GM19239 (cell line): ENCODE data around the gene CAPN14.

ENCODE experiments used
- DNase-seq: peaks from one replicate; pipeline ENCODE4 v3.0.0; 2011; ENCODE audit warnings: low spot score; ENCODE audit not compliant: insufficient read length
- FAIRE-seq: peaks from 2 replicates; lab custom pipeline; 2011; peaks lifted over from hg19 to GRCh38; lab: Jason Lieb, UNC

CAPN14 gene, protein sequence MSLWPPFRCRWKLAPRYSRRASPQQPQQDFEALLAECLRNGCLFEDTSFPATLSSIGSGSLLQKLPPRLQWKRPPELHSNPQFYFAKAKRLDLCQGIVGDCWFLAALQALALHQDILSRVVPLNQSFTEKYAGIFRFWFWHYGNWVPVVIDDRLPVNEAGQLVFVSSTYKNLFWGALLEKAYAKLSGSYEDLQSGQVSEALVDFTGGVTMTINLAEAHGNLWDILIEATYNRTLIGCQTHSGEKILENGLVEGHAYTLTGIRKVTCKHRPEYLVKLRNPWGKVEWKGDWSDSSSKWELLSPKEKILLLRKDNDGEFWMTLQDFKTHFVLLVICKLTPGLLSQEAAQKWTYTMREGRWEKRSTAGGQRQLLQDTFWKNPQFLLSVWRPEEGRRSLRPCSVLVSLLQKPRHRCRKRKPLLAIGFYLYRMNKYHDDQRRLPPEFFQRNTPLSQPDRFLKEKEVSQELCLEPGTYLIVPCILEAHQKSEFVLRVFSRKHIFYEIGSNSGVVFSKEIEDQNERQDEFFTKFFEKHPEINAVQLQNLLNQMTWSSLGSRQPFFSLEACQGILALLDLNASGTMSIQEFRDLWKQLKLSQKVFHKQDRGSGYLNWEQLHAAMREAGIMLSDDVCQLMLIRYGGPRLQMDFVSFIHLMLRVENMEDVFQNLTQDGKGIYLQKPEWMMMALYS

DNA sequence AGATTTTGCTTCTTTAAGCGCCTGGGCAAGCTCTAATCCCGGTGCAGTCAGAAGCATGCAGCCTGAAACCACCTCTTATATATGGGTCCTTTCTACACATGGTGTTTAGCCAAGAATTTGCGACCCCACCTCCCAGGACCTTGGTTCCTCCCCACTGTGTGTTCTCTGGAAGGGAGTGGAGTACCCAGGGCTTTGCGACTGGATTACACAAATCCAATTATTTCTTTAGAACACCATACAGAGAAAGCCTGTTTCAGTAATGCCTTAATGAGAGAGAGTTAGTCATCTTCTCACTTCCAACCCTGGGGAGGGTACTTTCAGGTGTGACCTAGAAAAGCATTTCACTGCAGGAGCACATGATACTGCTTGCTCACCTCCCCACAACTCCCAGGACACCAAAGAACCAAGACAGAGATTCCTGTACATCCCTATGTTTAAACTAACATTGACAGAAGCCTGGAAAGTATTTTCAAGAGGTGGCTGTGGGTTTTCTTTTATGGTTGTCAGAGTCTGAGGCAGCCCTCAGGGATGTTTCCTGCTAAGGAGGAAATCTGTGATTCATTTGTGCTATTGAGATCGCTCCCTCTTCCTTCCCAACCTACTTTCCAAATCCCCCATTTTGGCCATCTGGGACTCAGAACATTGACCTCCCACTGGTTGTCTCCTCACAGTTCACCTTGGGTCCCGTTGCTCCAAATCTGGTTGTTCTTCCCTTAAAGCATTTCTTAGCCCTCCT lies at the start of gene CAPN14:
CAPN14 (minus strand) TSS at position 51 of the 736 bp plus-strand sequence. CDS start 12,068 bp downstream, outside the sequence.
- FAIRE-seq, result peak; percentile 65
- DNase-seq, result no peak

DNA sequence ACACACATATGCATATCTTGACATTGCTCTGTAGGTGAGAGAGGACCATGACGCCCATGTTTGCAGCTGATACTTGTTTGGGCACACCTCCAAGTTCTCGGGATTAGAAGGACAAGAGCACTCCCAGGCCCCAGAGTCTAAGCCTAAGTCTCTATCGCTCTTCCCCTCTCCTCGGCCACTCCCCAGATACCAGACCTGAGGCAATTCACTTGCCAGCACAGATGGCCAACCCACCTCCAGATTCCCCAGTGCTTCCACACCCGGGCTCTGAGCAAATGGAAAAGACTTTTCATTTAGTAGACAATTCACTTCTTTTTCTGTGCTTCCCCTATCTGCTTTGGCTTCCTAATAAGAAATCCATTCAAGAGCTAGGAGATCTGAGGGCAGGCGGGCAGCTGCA lies 49.5 kb upstream of the CAPN14 start:
- DNase-seq, result no peak
- no peak for FAIRE-seq

DNA sequence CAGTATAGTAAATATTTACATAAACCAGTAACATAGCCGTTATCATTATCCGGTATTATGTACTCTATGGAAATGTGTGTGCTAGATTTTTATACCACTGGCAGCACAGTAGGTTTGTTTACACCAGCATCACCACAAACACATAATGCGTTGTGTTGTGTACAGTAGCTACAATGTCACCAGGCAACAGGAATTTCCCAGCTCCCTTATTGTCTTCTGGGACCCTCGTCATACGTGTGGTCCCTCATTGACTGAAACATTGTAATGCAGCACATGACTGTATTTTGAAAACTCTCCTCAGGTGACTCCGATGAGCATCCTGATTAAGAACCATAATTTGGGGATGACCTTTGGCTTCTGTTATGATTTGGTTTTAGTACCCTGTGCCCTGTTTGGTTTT lies 47.9 kb upstream of the CAPN14 start:
- no peak for DNase-seq
- FAIRE-seq, result no peak

GRCh38 chr2:31263636-31264190 lies 46.4 kb upstream of the CAPN14 start:
- no peak for DNase-seq
- FAIRE-seq, result no peak

- DNase-seq, result no peak
- no peak for FAIRE-seq
These were observed 43.6 kb upstream of the CAPN14 start for GRCh38 chr2:31260870-31261269.

GRCh38 chr2:31259075-31259474 lies 41.8 kb upstream of the CAPN14 start:
- FAIRE-seq (no peak), DNase-seq (no peak)

DNA sequence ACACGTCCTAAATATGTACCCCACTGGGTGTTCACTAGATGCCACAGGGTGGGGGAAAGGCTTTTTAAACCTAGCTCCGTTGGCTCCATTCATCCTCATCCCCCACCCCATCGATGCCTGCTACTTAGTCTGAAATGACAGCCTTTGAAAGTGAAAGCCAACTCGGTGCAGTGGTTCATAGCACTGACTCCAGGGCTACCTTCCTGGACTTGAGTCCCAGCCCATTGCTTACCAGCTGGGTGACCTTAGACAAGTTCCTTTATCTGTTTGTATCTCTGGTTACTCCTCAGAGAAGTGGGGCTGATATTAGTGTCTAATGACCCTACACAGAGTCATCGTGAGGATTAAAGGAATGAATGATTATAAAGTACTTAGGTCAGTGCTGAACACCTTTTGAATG lies 41.0 kb upstream of the CAPN14 start:
- peak; percentile 93 for FAIRE-seq
- peak; percentile 63 for DNase-seq

DNA sequence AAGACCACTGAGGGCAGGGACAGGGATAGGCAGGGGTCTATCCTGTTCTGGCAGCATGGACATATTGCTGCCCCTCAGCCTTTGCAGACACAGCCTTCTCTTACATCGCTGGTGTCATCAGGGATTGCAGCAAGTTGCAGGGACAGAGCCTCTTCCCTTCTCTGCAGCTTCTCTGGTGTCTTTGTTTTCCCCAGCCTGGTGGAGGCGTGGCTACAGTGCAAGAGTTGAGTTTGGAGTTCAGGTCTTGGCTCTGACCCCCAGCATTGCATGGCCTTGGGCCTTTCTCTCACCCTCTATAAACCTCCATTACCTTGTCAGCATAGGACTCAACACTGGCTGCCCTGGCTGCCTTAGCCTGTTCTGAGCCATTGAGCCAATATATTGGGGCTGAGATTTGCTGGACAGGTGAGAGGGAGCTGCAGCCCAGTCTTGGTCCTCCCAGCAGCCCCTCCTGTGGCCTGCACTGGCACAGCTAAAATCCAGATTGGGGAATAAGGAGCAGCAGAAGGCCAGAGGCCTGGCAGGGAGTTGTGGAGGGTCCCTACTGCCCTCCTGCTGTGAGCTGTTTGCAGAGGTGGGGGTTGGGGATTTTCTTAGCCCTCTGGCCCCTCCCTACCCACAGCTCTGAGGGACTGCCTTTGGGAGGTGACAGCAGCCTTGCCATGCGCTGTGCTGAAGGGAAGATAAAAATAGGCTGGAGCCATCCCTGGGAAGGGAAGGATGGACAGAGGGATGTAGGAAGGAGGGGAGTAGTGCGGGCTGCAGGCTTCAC lies 39.5 kb upstream of the CAPN14 start:
- FAIRE-seq (no peak), DNase-seq (no peak)

GRCh38 chr2:31255911-31256571 lies 38.7 kb upstream of the CAPN14 start:
- FAIRE-seq (peak; percentile 94), DNase-seq (peak; percentile 29)

GRCh38 chr2:31254237-31255203 lies 37.2 kb upstream of the CAPN14 start:
- FAIRE-seq, result no peak
- no peak for DNase-seq

- no peak for DNase-seq
- no peak for FAIRE-seq
These were observed 36.2 kb upstream of the CAPN14 start for GRCh38 chr2:31253356-31254131.

DNA sequence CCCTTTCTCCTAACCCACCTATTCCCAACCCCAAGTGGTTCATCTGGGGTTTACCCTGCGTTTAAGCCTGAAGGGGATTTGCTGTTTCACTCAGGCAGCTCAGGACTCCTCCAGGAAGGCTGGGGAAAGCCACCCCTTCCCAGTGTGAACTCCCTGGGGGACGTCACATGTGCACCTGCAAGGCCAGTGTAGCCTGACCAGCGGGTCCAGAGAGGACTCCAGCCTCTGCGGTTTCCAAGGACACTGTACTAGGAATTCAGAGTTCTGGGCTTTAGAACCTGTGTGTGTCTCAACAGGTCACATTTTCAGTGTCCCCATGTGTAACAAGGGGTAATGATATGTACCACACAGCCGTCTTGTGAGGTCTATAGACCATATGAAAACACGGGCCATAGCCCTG lies 34.5 kb upstream of the CAPN14 start:
- no peak for FAIRE-seq
- DNase-seq, result no peak

DNA sequence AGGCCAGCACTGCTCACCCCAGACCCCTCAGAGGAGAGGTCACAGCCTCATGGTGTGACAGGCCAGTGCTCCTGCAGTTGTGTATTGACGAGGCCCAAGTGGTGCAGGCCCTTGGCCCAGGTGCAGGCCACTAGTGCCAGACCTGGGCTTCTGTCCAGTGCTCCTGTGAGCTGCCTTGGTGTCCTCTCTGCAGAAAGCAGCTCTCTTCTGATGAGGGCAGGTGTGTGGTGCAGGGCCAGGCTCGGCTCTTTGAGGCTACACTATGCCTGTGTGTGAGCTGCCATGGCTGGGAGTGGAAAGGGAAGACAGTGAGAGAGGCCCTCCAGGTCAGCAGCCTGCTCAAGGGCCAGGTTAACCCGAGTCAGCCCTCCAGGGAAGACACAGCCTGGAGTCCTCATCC lies 33.7 kb upstream of the CAPN14 start:
- no peak for FAIRE-seq
- no peak for DNase-seq

DNA sequence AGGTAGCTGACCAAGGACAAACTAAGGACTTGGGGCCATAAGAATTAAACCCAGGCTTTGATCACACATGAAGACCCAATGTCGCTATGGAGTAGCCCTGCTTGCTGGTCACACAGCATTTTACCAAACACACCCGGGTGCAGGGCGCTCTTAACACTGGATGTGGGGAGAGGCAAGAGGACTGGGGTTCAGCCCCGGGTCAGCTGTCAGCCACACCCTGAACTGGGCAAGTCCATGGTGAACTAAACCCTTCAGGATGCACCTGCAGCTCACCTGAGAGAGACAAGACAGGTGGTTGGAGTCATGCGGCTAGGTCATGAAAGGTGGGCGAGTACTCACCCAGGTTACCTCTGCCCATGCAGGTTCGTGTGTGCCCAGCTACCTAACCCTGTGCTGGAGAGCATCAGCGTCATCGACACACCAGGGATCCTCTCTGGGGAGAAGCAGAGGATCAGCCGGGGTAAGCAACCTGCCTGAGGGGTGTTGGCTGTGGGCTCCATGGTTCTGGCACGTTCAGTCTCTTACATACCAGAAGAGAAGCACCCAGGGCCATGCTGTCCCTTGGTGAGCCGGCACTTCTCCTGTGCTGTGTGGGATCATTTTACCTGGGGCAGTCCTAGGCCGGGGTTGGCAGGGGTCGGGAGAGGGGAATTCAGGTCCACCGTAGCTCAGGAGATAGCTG lies 31.8 kb upstream of the CAPN14 start:
- no peak for DNase-seq
- no peak for FAIRE-seq

- DNase-seq, result no peak
- FAIRE-seq, result no peak
These were observed 30.8 kb upstream of the CAPN14 start for GRCh38 chr2:31248139-31248538.

GRCh38 chr2:31247711-31248110 lies 30.4 kb upstream of the CAPN14 start:
- no peak for DNase-seq
- FAIRE-seq, result no peak
